Chondrocyte (in vitro differentiated cells): Measurements from ENCODE around the gene PPP2R2C. TPM values are rescaled to one million over a fixed set of nuclear protein-coding genes. Genes with fewer than 3 reads are reported as not detected.

Experiments used
- DNase-seq: peaks from one replicate; pipeline ENCODE4 v3.0.0; 2021; ENCODE audit warnings: mixed read lengths, low spot score
- H3K27ac Mint-ChIP-seq: one replicate; pipeline ENCODE4 v1.8.0; 2021; ENCODE audit warnings: mild to moderate bottlenecking, moderate library complexity, mixed read lengths; ENCODE audit not compliant: unreplicated experiment
- H3K27me3 Mint-ChIP-seq: 2 replicates; pipeline ENCODE4 v1.8.0; 2021; ENCODE audit warnings: low read depth, mixed read lengths
- H3K36me3 Mint-ChIP-seq: 2 replicates; pipeline ENCODE4 v1.8.0; 2021; ENCODE audit warnings: low read depth, mixed read lengths
- H3K4me1 Mint-ChIP-seq: 2 replicates; pipeline ENCODE4 v1.8.0; 2021; ENCODE audit warnings: low read depth, mild to moderate bottlenecking, mixed read lengths
- H3K4me3 Mint-ChIP-seq: one replicate; pipeline ENCODE4 v1.8.0; 2021; ENCODE audit warnings: mild to moderate bottlenecking, moderate library complexity, mixed read lengths; ENCODE audit not compliant: unreplicated experiment
- H3K9me3 Mint-ChIP-seq: 2 replicates; pipeline ENCODE4 v1.8.0; 2021; ENCODE audit warnings: low read depth, mixed read lengths
- total RNA-seq: library from RNA; stranded (reverse); gene quantifications from 3 replicates; pipeline ENCODE4 v1.2.1, GENCODE V29; 2021
- TF ChIP-seq, protein P1 (sequence below): fragments of 200-600 bp; sonication (generic); IDR thresholded peaks from 2 replicates; pipeline ENCODE4 v1.5.0; 2021; ENCODE audit warnings: antibody characterized with exemption, mild to moderate bottlenecking, moderate library complexity

PPP2R2C gene
- total RNA-seq, 1 donor from 2014 or later, result 0.10 TPM

DNA sequence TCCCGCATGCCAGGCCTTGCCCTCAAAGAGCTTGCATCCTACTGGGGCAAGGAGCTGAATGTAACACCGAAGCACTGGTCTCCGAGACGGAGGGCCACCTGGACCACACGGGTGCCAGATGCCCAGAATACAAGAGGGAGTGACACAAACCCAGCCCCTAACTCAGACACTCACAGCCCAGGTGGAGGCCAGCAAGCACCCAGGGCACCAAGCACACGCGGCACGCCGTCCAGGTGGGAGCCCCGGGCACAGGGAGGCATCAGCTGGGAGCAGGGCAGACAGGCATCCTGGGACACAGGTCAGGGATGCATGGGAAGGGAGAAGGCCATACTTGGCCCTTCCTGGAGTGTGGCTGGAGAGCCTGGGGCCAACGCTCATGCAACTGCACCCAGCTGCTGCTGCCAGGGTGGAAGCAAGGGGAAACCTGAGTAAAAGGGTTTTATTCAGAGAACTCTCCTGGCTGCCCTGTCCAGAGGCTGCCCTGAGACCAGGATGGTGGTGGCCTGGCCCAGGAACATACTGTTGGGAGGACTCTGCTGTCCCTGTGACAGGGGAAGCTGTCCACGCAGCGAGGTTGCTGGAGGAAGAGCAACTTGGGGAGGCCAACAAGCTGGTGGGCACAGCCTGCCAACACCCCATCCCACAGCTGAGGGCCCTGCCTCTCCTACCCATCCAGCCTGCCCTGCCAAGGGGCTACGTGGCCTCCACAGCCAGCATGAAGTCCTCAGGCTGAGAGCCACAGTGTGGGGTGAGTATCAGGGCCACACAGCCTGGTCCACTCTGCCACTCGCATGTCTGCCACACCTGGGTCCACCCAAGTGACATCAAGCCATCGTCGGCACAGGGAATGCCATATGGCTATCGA is 22.2 kb upstream of the PPP2R2C start:
- TF ChIP-seq, protein P1, sequence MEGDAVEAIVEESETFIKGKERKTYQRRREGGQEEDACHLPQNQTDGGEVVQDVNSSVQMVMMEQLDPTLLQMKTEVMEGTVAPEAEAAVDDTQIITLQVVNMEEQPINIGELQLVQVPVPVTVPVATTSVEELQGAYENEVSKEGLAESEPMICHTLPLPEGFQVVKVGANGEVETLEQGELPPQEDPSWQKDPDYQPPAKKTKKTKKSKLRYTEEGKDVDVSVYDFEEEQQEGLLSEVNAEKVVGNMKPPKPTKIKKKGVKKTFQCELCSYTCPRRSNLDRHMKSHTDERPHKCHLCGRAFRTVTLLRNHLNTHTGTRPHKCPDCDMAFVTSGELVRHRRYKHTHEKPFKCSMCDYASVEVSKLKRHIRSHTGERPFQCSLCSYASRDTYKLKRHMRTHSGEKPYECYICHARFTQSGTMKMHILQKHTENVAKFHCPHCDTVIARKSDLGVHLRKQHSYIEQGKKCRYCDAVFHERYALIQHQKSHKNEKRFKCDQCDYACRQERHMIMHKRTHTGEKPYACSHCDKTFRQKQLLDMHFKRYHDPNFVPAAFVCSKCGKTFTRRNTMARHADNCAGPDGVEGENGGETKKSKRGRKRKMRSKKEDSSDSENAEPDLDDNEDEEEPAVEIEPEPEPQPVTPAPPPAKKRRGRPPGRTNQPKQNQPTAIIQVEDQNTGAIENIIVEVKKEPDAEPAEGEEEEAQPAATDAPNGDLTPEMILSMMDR, result no peak
- Mint-ChIP-seq H3K9me3 (peaks cover 5% of the 10 kb centered on the region), H3K36me3 (no peaks in the 10 kb centered on the region), H3K27me3 (peaks cover 32% of the 10 kb centered on the region), H3K27ac (no peak overlapping the region), H3K4me3 (no peak overlapping the region), H3K4me1 (peaks cover 3% of the 10 kb centered on the region)
- DNase-seq, result no peak

DNA sequence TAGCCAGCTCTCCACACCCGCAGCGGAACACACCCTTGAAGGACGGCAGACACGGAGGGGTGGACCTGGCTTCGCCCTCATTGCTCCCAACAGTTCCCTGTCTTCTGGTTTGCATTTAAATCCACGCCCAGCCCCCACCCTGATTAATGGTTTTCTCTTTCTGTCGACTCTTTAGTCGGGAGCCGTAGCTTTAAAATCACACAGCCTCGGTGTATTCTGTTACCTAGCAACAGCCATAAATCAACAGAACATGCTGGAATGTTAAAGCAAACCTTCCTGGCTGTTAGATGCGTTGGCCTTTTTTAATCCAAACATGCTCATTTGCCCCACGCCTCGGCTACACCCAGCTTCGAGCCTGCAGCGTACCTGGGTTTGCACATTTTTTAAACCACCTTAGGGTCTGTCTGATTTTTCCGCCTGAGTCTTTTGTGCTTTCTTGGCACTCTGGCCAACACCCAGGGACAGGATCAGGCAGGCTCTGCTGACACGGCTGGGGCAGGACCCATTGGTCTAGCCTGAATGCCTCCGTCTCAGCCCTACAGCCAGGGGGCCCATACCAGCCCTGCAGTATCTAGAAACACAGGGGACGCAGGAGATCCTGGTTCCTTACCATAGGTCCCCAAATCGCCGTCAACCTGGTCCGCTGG is 21.4 kb upstream of the PPP2R2C start:
- Mint-ChIP-seq H3K4me3 (no peak overlapping the region), H3K36me3 (no peaks in the 10 kb centered on the region), H3K9me3 (peaks cover 5% of the 10 kb centered on the region), H3K27ac (no peak overlapping the region), H3K27me3 (peaks cover 38% of the 10 kb centered on the region), H3K4me1 (peaks cover 3% of the 10 kb centered on the region)
- DNase-seq, result no peak
- TF ChIP-seq, protein P1, result no peak

- H3K9me3 Mint-ChIP-seq, result peaks cover 7% of the 10 kb centered on the region
- no peaks in the 10 kb centered on the region for H3K36me3 Mint-ChIP-seq
- peaks cover 38% of the 10 kb centered on the region for H3K27me3 Mint-ChIP-seq
- H3K27ac Mint-ChIP-seq, result no peak overlapping the region
- TF ChIP-seq, protein P1, result no peak
- peaks cover 3% of the 10 kb centered on the region for H3K4me1 Mint-ChIP-seq
- no peak for DNase-seq
- no peak overlapping the region for H3K4me3 Mint-ChIP-seq
Observed at GRCh38 chr4:6492861-6493657, 20.6 kb upstream of the PPP2R2C start.

GRCh38 chr4:6492027-6492590 is 19.7 kb upstream of the PPP2R2C start:
- peaks cover 17% of the 10 kb centered on the region for H3K9me3 Mint-ChIP-seq
- H3K36me3 Mint-ChIP-seq, result peaks cover 4% of the 10 kb centered on the region
- TF ChIP-seq, protein P1, result no peak
- H3K4me1 Mint-ChIP-seq, result peaks cover 3% of the 10 kb centered on the region
- no peak for DNase-seq
- H3K27ac Mint-ChIP-seq, result no peak overlapping the region
- H3K4me3 Mint-ChIP-seq, result no peak overlapping the region
- peaks cover 34% of the 10 kb centered on the region for H3K27me3 Mint-ChIP-seq

DNA sequence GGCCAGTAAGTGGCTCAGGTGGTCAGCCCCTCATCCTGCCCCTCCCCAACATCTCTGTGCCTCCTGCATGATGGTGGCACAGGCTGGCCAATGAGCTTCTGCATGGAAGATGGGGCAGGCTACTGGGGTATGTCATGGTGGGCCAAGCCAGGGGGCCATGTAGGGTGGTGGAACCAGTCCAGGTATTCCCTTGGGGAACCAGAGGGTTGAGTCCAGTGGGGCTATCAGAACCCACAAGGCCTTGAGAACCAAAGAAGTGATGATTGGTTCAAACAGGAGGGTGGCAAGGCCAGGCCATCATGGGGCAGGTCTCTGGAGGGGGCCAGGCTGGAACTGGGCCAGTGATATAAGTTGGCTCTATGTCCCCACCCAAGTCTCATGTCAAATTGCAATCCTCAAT is 18.8 kb upstream of the PPP2R2C start:
- Mint-ChIP-seq H3K4me1 (peaks cover 3% of the 10 kb centered on the region), H3K36me3 (peaks cover 4% of the 10 kb centered on the region), H3K9me3 (peaks cover 24% of the 10 kb centered on the region), H3K4me3 (no peak overlapping the region), H3K27me3 (peaks cover 38% of the 10 kb centered on the region), H3K27ac (no peak overlapping the region)
- no peak for DNase-seq
- TF ChIP-seq, protein P1, result no peak
